ENCODE results near the gene CCL24.
"Not testable (repeated sequence)": the region's sequence is repeated elsewhere in the genome, so short reads cannot be mapped to it uniquely, and the experiment has no call there.

The CCL24 gene

GRCh38 chr7:75783058-75783457, 30.5 kb downstream of the CCL24 start:
- DNase-seq (ENCODE audit: low read depth, low spot score) = not testable (repeated sequence)

GRCh38 chr7:75780647-75781273, 32.8 kb downstream of the CCL24 start:
- not testable (repeated sequence) for DNase-seq (ENCODE audit: low read depth, low spot score)

DNA sequence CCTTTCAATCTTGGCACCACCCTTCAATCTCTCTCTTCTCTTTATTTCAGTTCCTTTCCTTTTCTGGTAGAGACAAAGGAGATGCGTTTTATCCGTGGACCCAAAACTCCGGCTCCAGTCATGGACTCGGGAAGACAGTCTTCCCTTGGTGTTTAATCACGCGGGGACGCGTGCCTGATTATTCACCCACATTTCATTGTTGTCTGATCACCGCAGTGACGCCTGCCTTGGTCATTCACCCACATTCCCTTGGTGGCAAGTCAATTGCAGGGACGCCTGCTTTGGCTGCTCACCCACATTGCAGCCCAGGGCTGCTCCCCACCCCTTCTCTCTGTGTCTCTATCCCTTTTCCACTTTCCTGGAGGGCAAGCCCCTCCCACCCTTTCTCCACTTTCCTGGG, 34.1 kb downstream of the CCL24 start:
- not testable (repeated sequence) for DNase-seq (ENCODE audit: low read depth, low spot score)

- DNase-seq (ENCODE audit: low read depth, low spot score) = not testable (repeated sequence)
Measured at GRCh38 chr7:75779035-75779434, 34.6 kb downstream of the CCL24 start.

GRCh38 chr7:75776295-75776971, 37.2 kb downstream of the CCL24 start:
- no peak for DNase-seq (ENCODE audit: low read depth, low spot score)

- not testable (repeated sequence) for DNase-seq (ENCODE audit: low read depth, low spot score)
Measured at GRCh38 chr7:75773958-75774357, 39.6 kb downstream of the CCL24 start.

GRCh38 chr7:75772081-75773077, 41.2 kb downstream of the CCL24 start, which contains the start of gene CCL26:
Gene CCL26 (minus strand): TSS chr7:75772211. CDS start chr7:75772176, 35 bp downstream.
- no peak for DNase-seq (ENCODE audit: low read depth, low spot score)

DNA sequence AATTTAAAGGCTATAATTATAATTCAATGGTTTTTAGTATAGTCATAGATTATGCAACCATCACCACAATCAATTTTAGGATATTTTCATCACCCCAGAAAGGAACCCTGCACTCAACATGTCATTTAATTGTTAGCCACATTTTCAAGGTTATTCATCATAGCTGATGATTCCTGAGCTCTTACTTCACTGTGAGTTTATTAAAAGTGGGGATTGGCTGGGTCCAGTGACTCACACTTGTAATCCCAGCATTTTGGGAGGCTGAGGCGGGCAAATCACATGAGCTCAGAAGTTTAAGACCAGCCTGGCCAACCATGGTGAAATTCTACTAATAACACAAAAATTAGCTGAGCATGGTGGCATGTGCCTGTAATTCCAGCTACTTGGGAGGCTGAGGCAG, 42.4 kb downstream of the CCL24 start:
- no peak for DNase-seq (ENCODE audit: low read depth, low spot score)

DNA sequence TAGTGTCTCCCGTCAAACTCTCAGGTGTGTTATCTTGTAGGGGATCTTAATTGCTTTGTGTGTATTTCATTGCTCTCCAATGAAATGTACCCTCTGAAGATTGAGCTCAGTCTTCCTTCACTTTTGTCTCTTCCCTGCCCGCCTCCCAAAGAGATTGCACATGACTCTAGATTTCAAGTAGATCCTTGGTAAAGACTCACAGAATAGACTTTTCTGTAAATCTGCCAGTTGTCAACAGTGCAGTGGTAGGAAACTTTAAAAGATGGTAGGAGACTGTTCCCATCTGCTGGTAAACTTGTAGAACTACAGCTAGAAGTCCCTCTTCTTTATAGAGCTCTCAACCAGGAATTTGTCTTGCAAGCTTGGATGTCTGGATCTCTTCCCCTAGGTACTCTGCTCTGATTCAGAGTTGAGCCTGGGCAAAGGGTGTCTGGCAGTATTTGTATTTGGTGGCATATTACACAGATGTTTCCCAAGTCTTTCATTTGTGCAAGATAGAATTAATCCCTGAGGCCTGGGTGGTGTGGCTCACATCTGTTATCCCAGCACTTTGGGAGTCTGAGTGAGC, 51.2 kb downstream of the CCL24 start:
- no peak for DNase-seq (ENCODE audit: low read depth, low spot score)

- DNase-seq (ENCODE audit: low read depth, low spot score) = not testable (repeated sequence)
Measured at GRCh38 chr7:75761801-75762200, 51.8 kb downstream of the CCL24 start.
